Measurements from ENCODE around the gene DFFB.
A peak's percentile ranks its signal among the peaks of the same experiment; 100 is the strongest.

DFFB gene

DNA sequence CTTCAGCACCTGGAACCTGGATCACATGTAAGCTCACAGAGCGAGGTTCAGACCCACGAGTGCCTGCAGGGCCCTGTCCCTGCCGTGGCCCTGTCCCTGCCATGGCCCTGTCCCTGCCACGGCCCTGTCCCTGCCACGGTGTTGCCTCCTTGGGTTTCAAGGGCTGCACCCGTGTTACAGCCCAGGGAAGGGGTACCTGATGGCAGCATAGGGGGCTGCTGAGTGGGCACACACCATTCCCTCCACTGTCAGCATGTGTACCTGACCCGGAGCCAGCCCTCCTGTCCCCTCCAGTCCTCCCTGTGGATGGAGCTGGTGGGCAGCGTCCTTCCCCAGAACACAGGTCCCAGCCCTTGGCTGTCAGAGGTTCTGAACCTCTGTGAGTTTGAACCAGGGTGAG, 15.3 kb downstream of the DFFB start:
- no peak for DNase-seq (ENCODE audit: low spot score)

DNA sequence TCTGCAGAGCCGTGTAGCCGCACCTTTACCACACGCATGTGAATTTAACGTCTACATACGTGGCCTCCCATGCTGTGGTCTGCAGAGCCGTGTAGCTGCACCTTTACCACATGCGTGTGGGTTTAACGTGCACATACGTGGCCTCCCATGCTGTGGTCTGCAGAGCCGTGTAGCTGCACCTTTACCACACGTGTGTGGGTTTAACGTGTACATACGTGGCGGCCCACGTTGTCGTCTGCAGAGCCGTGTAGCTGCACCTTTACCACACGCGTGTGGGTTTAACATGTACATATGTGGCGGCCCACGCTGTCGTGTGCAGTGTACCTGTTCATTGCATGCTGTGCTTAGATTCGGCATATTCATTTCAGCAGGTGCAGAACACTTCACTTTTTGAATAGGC, 17.5 kb downstream of the DFFB start:
- DNase-seq (ENCODE audit: low spot score) = no peak

DNA sequence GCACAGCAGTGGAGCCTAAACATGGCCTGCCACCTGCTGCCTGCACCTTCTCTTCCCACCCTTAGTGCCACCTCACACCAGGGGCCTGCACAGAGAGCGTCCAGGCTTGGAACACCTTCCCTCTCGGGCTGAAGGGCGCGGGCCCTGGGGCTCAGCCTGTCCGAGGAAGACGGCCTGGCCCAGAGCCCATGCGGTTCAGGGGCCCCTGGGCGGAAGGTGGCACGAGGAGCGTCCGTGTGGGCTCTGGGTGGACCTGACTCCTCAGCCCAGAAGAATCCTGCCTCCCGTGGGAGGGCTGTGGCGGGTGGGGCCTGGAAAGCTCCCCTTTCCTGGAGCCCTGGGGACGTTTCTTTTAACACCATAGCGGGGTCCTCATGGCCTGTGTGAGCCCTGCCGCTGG, 19.4 kb downstream of the DFFB start:
- no peak for DNase-seq (ENCODE audit: low spot score)

DNA sequence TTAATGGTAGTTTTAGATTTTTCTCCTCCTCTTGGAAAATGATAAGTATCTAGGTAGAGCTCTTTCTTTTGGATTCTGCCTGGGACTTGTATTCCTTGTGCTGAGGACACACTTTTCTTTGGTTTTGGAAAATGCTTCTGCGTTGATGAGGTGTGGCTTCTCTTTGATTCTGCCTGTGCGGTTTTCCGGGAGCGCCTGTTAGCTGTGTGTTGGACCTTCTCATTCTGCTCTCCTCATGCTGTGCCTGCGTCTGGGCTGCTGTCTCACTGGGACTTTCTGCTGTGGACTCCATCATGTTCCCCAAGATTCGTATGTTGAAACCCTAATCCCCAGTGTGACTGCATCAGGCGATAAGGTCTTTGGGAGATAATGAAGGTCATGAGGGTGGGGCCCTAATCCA, 21.8 kb downstream of the DFFB start:
- no peak for DNase-seq (ENCODE audit: low spot score)

DNA sequence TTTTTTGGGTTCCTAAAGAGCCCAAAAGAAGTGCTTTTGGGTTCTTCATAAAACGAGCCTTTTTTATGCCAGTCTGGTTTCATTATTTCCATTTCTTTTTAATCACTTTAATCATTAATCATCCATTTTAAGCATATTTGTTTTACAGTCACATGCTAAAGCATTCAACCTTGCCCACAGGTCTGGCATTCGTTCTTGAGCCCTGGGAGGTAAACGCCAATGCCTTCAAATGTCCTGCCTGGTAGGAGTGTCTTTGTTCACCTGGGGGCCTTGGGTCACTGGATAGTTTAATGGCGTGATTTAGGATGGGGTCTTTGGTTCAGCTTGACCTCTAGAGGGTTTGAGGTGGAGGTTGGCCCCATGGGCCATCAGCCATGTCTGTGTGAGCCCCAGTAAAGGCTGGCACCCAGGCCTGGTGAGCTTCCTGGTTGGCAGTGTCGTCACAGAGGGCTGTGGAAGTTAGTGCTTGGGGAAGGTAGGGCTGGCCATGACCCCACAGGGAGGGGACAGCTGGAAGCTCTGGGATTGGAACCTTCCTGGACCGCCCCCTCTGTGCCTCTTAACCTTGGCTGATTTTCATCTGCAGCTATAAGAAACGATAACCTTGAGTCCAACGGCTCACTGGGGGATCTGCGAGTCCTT, 22.6 kb downstream of the DFFB start:
- DNase-seq (ENCODE audit: low spot score) = no peak

DNA sequence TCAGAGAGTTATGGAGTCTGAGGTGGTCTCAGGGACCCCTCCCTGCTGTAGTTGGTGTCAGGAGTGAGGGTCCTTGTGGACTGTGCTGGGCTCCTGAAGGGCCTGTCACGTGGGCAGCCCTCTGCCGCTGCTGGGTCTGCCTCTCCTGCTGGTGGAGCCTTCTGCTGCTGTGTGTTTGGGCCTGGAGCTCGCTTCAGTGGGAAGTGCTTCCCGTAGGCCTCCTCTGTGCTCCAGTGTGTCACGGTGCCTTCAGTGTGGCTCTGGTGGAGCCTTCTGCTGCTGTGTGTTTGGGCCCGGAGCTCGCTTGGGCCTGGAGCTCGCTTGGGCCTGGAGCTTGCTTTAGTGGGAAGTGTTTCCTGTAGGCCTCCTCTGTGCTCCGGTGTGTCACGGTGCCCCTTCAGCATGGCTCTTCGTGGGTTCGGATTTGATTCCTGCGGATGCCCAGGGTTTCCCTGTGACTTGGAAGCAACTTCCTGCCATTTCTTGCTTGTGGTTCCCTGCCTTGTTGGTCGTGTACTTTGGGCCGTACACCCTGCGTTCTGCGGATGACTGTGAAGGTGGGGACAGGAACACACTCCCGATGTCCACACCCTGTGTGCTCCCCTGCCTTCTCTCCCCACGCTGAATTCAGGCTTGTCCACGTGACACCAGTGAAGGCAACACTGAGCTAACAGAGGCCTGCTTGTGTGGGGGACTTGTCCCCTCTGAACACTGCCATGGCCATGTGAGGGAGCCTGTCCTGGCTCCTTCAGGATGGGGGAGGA, 23.3 kb downstream of the DFFB start:
- DNase-seq (ENCODE audit: low spot score) = no peak

DNA sequence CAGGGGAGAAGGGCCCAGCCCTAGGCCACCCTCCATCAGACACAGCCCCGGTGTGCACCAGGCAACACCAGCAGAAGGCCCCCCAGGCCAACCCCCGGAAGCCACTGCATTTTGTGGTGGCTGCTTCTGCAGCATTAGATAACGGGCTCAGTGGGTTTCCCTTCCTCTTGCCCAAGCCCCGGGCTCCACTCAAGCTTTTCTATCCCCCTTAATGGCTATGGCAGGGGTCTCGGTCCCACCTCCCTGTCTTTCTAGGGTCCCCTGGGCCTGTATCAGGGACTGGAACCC, 23.9 kb downstream of the DFFB start:
- no peak for DNase-seq (ENCODE audit: low spot score)

DNA sequence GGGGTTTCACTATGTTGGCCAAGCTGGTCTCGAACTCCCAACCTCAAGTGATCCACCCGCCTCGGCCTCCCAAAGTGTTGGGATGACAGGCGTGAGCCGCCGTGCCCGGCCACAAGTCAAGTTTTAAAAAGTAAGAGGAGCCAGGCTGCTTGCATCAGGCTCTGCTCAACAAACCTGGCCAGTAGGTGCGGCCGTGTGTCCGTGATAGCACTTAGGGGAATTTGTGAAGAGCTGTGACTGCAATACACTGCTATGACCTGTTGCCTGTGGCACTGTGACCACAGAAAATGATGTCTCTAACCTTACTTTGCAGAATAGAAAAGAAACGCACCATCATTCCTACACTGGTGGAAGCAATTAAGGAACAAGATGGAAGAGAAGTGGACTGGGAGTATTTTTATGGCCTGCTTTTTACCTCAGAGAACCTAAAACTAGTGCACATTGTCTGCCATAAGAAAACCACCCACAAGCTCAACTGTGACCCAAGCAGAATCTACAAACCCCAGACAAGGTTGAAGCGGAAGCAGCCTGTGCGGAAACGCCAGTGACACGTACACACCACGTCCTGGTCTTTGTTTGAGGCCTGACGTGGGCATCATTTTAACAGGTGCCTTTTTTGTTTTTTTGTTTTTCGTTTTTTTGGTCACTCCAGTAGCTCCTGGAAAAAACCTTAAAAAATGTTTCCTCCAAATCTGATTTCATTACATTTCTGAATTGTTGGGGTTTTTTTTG, 26.1 kb downstream of the DFFB start:
- peak; percentile 26 for DNase-seq (ENCODE audit: low spot score)

DNA sequence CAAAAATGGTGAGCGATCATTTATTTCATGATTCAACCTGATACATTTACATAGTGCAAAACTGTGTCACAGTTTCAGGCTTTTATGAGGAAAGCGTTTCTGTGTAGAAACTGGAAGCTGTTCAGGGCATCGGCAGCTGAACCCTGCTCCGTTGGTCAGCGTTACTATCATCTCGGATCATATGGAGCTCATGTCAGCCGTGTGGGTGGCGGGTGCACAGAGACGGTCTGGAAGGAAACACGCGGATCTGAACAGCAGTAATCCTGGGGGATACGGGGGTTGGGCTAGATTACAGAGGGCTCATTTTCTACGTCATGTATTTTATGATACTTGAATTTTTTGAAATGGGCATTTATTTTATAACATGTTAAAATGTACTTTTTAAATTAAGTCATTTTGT, 27.7 kb downstream of the DFFB start:
- DNase-seq (ENCODE audit: low spot score) = no peak

DNA sequence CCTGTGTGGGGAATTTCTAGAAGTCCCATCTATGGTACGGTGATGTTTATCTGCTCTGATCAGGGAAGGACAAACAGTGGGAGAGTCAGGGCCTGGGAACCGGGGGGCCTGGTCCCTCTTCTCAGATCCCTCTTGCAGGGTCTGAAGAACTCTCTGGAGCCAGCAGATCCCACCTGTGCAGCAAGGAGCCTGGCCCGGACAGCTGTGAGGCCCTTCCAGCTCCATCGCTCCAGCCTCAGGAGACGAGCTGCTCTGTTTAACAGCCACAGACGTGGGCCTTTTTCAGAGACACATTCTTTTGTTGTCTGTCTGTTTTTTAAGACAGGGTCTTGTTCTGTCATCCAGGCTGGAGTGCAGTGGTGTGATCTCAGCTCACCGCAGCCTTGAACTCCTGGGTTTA, 28.3 kb downstream of the DFFB start:
- no peak for DNase-seq (ENCODE audit: low spot score)

DNA sequence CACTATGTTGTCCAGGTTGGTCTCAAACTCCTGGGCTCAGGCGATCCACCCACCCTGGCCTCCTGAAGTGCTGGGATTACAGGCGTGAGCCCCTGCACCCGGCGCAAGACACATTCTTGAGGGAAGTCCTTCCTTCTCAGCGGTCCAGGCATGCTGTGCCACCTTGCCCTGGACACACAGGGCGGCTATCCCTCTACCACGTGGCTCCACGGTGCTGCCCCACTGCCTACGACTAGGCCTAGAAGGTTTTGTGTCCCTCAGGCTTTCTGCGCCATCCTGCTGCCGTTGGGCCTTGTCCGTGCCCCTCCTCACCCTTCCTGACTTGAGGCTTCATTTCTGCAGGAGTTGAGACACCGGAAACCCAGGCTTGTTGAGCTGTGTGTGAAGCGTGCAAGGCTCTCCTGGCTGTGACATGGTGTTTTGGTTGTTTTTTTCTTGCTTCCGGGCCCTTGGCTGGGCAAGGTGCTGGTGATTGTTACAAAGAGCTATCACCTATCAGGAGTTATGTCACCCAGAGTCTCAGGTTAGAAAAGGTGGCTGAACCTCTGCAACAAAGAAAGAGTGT, 28.9 kb downstream of the DFFB start:
- DNase-seq (ENCODE audit: low spot score) = no peak

DNA sequence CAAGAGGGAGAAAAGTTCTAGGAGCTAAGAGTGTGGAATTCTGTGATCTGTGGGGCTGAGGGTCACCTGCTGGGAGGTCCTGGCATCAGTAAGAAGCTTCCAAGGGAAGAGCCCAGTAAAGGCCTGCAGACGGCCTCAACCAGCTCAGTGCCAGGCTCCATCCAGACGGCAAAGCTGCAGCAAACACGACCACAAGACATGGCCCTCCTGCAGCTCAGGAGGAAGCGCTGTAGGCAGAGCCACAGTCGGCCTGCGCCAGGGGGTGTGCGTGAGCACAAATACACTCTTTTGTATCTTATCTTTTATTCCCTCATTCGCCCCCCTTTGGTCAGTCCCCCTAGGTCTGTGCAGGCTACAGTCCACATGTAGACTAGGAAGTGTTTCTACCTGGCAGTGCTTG, 29.4 kb downstream of the DFFB start:
- no peak for DNase-seq (ENCODE audit: low spot score)

DNA sequence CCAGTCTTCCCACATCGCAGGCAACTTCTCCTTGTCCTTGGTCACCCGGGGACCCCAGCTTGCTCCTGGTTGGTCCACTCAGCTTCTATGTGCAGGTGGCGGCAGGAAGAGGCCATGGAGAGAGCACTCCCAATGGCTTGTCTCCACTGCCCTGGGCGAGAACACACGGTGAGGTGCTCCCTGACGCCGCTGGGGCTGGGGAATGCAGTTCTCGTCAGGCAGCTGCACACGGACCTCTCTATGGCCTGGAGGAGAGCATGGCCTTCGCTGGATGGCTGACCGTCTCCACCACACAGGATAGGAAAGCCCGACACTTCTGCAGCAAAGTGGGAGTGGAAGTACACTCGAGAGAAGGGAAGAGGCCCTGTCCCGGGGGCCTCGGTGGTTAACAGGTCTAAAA, 31.0 kb downstream of the DFFB start:
- DNase-seq (ENCODE audit: low spot score) = no peak

DNA sequence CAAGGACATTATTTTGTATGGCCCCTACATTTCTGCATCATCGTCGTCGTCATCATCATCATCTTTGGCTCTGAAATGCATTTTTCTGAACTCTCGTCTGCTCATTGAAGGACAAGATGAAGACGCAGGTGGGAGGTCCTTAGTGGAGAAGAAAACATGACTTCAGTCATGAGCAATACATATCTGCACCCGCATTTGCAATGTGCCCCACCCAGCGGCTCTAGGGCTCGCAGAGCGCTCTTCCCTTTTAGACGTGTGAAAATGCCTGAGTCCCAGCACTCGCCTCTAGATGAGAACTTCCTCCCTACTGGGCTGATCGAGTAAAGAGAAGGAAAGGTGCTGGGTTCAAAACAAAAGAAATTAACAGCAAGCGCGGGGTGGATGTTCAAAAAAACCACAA, 32.7 kb downstream of the DFFB start:
- DNase-seq (ENCODE audit: low spot score) = peak; percentile 55

DNA sequence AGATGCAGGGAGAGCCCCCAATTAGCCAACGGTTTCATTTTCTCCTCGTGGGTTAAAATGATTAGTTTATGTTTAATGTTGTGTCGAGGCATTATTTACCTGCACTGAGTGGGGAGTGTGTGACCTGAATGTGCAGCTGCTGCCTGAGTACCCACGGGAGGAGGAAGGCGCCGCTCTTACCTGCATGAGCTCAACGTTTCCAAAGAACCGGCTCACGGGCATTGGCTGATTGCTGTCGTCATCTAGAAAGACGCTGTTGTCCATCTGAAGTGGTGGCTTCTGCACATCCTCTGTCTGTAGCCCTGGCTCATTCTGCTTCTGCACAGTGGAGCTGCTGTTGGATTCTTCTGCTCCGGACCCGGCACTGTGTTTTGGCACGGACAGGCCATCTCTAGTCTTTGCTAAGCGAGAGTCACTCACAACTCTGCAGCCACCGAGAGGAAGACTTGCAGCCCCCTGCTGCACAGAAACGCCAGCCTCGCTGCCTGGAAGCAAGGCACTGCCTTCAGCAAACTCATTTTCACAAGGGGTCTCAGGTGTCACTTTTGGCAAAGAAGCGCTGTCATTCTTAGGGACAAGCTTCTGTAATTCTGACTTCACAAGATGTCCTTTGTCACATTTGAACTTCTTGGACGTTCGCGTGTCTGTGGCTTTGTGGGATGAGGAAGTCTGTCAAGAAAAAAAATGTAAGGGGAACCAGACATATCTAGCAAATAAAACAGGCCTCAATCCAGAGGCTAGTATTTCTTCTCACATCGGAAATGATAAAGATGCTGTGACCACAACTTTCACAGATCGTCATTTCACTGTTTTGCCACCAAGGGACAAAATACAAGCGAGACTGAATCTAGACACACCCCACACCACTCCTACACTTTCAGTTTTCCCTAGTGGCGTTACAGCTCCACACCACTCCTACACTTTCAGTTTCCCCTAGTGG, 33.4 kb downstream of the DFFB start:
- peak; percentile 61 for DNase-seq (ENCODE audit: low spot score)

DNA sequence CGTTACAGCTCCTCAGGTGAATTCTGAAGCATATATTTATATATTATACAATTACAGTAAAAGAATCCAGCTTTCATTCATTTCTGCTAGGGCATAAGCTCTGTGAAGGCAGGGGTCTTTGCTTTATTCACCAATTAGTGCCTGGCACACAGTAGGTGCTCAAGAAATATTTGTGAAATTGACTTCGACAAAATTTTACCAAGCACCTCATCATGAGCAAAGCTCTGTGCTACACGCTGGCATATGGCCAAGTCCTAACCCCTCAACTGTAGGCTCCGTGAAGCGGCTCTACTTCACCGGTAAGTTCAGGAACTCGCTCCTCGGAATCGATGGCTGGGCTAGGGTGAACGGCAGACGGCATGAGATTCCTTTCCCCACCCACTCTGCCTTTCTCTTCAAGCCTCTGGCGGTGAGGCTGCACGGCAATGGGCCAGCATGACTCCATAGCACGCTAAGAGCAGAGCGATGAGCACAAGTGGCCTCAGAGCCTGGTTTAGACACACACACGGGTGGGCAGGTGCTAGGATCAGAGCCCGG, 34.1 kb downstream of the DFFB start:
- DNase-seq (ENCODE audit: low spot score) = no peak

DNA sequence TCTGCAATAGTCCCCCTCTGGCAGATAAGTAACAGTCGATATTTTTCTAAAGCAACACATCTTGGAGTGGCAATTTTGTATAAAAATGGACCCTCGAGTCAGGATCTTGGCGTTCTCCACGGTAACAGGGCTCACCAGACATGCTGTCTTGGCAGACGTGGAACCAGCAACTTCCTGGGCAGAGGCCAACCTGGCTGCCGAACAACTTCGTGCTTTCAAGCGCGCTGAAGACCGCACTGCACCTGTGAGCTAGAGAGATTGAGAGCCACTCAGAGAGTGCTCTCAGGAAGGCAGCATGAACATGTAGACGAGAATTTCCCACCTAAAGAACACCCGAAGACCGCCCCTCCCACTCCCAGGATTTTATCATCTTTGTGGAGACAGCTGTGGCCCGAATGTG, 35.5 kb downstream of the DFFB start:
- DNase-seq (ENCODE audit: low spot score) = no peak

DNA sequence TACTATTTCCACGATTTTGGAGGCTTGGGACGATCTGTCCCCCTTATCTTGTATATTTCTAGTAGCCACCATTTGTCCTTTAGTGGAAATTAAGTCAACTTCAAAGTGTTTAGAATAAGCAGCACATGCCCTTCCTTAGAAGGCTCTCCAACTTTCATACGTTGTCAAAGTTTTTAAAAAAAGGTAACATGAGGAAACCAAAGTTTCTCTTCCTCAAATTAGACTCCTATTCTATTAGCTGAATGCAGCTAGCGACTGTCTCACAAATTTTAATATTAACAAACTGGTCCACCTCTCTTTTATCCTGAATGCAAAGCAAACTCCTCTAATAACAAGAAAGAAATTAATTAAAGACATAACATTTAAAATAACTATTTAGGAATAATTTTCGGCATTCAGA, 35.9 kb downstream of the DFFB start:
- DNase-seq (ENCODE audit: low spot score) = no peak

DNA sequence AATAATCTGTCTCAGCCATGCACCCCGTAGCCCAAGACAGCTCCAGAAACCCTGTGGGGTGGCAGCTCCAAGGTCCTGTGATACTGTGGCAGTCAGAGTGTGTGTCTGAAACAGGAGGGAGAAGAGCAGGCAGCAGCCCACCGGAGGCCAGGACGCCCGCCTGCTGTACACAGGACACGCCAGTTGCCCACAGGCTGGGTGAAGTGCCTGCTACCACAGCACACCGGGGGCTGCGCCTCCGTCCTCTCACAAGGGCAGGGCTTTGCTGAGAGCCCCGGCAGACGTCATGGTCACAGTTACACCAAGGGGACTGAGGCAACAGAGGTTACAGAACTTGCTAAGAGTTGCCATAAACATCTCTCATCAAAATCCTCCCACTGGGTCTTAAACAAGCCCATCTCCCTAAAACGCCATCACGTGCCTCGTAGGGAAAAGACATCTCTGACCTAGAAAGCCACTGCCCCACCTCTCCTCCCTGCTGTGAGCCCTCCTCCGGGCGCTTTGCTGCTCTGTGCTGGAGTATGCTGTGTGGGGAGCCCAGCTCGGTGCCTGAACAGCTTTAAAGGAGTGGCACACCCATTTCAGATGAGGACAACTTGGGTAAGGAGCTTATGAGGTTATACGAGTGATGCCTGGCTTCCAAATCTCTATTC, 37.5 kb downstream of the DFFB start:
- no peak for DNase-seq (ENCODE audit: low spot score)

DNA sequence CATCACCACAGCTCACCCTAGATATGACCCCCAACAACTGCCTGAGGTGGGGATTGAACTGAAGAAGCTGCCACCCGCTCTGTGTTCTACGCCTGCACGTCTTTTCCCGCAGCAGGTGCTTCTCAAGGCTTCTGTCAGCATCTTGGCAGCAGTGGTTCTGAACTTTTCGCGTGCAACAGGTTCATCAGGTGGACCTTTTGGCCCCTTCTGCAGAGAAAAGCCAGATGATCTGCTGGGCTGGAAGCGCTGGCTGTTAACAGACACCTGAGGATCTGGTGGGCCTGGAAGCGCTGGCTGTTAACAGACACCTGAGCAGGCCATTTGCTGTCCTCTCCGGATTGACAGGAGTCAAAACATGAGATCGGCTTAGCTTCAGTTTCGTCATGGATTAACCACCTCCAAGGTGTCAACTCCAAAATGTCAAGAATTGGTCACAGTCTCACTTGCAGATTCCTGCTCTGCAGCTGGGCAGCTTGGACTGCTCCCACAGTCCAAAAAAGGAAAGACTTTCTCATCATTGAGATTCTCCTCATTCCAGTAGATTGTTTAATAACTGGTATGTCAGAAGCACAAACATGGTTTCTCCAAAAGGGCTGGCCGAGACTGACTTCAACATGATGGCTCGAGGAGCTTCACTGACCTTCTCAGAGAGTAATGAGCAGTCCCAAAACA, 38.1 kb downstream of the DFFB start:
- no peak for DNase-seq (ENCODE audit: low spot score)

DNA sequence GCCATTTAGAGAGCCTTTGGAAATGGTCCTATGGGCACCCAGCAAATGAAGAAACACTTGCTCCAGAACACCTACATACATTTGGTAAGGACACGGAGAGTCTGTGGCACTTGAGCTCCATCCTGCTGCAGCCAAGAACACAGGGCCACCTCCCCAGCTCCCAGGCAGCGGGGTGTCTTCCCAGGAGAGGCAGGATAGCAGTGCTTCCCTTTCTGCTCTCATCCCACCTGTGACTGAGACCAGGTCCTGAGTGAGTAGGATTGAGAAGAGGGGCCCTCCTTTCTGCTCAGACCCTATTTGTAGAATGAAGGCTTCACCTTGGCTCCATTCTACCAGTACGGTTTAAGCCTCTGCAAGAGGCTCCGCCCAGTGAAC, 38.7 kb downstream of the DFFB start:
- DNase-seq (ENCODE audit: low spot score) = no peak
